Endometrial microvascular endothelial cells (primary cell): Measurements from ENCODE around the gene SGTA. TPM values are rescaled to one million over a fixed set of nuclear protein-coding genes. Genes with fewer than 3 reads are reported as not detected.

Experiments used
- in situ Hi-C: cut with HindIII; loops from 2 replicates; pipeline ENCODE4 v1.10.0; 2017; ENCODE audit warnings: low sequenced_read_pairs, low pct_unique_long_range_greater_than_20kb; ENCODE audit errors: inconsistent ontology term
- total RNA-seq: library from RNA; depleted of rRNA; stranded (reverse); fragments of >200 nt; gene quantifications from one replicate; pipeline ENCODE4 v1.2.3, GENCODE V29; 2015; ENCODE audit errors: inconsistent ontology term

The SGTA gene
- total RNA-seq, 1 donor from 2014 or later, result 101 TPM

GRCh38 chr19:2733930-2734588 lies 49.0 kb downstream of the SGTA start:
- in situ Hi-C loops, result no loop called here

GRCh38 chr19:2732883-2733282 lies 50.2 kb downstream of the SGTA start:
- in situ Hi-C loops, result no loop called here

- in situ Hi-C loops, result no loop called here
Observed at GRCh38 chr19:2732157-2732725, 50.8 kb downstream of the SGTA start.

GRCh38 chr19:2731181-2731995 lies 51.7 kb downstream of the SGTA start:
- in situ Hi-C loops, result no loop called here

- in situ Hi-C loops, result no loop called here
Observed at GRCh38 chr19:2729943-2730818, 52.9 kb downstream of the SGTA start.

- in situ Hi-C loops, result no loop called here
Observed at GRCh38 chr19:2728783-2729387, 54.2 kb downstream of the SGTA start.

GRCh38 chr19:2727640-2727944 lies 55.5 kb downstream of the SGTA start:
- in situ Hi-C loops, result no loop called here

GRCh38 chr19:2726904-2727639 lies 56.0 kb downstream of the SGTA start:
- in situ Hi-C loops, result no loop called here

- in situ Hi-C loops, result no loop called here
Observed at GRCh38 chr19:2726160-2726855, 56.8 kb downstream of the SGTA start.

GRCh38 chr19:2724148-2724557 lies 58.9 kb downstream of the SGTA start:
- in situ Hi-C loops, result no loop called here

- in situ Hi-C loops, result no loop called here
Observed at GRCh38 chr19:2723747-2724146, 59.3 kb downstream of the SGTA start.

- in situ Hi-C loops, result no loop called here
Observed at GRCh38 chr19:2723345-2723715, 59.7 kb downstream of the SGTA start.

GRCh38 chr19:2722541-2723344 lies 60.3 kb downstream of the SGTA start:
- in situ Hi-C loops, result no loop called here

- in situ Hi-C loops, result no loop called here
Observed at GRCh38 chr19:2721570-2722540, 61.2 kb downstream of the SGTA start.

- in situ Hi-C loops, result no loop called here
Observed at GRCh38 chr19:2720777-2721569, 62.1 kb downstream of the SGTA start, which contains the start of gene DIRAS1. Gene DIRAS1, minus strand, starts transcription at chr19:2721372. Its CDS starts 3,566 bp downstream, at chr19:2717806.
